CD4-positive, alpha-beta T cell (primary cell): ENCODE results near the gene PDE9A. TPM values are rescaled to one million over a fixed set of nuclear protein-coding genes. Genes with fewer than 3 reads are reported as not detected.

Experiments
- ATAC-seq: fragments of 200-7000 bp; cut with Tn5 transposase; one replicate; pipeline ENCODE4 v1.10.0; 2022; ENCODE audit warnings: mild to moderate bottlenecking; ENCODE audit not compliant: poor library complexity
- CTCF ChIA-PET: fragments of 350-600 bp; sonication (Branson Sonifier 250); formaldehyde crosslinking; loops from one replicate; lab custom pipeline; 2021; ENCODE audit warnings: antibody characterized with exemption, inconsistent platforms; lab: Charles Lee
- POLR2A ChIA-PET: fragments of 350-600 bp; sonication (Branson Sonifier 250); formaldehyde crosslinking; loops from one replicate; lab custom pipeline; 2021; ENCODE audit warnings: antibody characterized with exemption, inconsistent platforms; lab: Charles Lee
- DNase-seq, 14 experiments: peaks; one replicate each; pipeline ENCODE4 v3.0.0-alpha.2; 2013 to 2020; ENCODE audit warnings: mixed read lengths in 2 of 14
- H3K27ac ChIP-seq, 2 donors: one replicate each; pipeline versions ENCODE4 v1.5.1 to v1.7.0; 2013; ENCODE audit warnings: low read length in 2 of 2, low read depth in 1 of 2, mild to moderate bottlenecking in 1 of 2
- H3K27me3 ChIP-seq, 2 experiments: 1 replicate in 1 of 2; 2 replicates in 1 of 2; pipeline versions ENCODE4 v1.6.1 to v1.7.0; 2013; ENCODE audit warnings: low read length in 2 of 2, control low read depth in 1 of 2, mild to moderate bottlenecking in 1 of 2, moderate library complexity in 1 of 2; ENCODE audit not compliant: insufficient read depth in 2 of 2, control insufficient read depth in 1 of 2
- H3K36me3 ChIP-seq: one replicate; pipeline ENCODE4 v1.6.1; 2013; ENCODE audit warnings: low read length, control low read depth; ENCODE audit not compliant: insufficient read depth
- H3K4me1 ChIP-seq: one replicate; pipeline ENCODE4 v1.6.1; 2013; ENCODE audit warnings: low read length, control low read depth; ENCODE audit not compliant: insufficient read depth
- H3K4me3 ChIP-seq: one replicate; pipeline ENCODE4 v1.5.1; 2013; ENCODE audit warnings: mild to moderate bottlenecking, low read length, moderate library complexity
- H3K9me3 ChIP-seq, 2 experiments: 1 replicate in 1 of 2; 2 replicates in 1 of 2; pipeline versions ENCODE4 v1.6.1 to v1.7.0; 2013; ENCODE audit warnings: low read length in 2 of 2, mild to moderate bottlenecking in 2 of 2, control low read depth in 1 of 2, moderate library complexity in 1 of 2; ENCODE audit not compliant: control insufficient read depth in 1 of 2, insufficient read depth in 1 of 2
- H3K27ac Mint-ChIP-seq: one replicate; pipeline ENCODE4 v1.8.0; 2020; ENCODE audit warnings: mixed read lengths
- H3K27me3 Mint-ChIP-seq: one replicate; pipeline ENCODE4 v1.8.0; 2021; ENCODE audit warnings: mixed read lengths
- H3K36me3 Mint-ChIP-seq: one replicate; pipeline ENCODE4 v1.8.0; 2021; ENCODE audit warnings: low read depth, mixed read lengths
- H3K4me1 Mint-ChIP-seq: one replicate; pipeline ENCODE4 v1.8.0; 2021; ENCODE audit warnings: low read depth, mixed read lengths
- H3K4me3 Mint-ChIP-seq: one replicate; pipeline ENCODE4 v1.8.0; 2020; ENCODE audit warnings: mild to moderate bottlenecking, mixed read lengths
- H3K9me3 Mint-ChIP-seq: one replicate; pipeline ENCODE4 v1.8.0; 2020; ENCODE audit warnings: mixed read lengths
- intact Hi-C, 2 experiments: fragments of 100-400 bp; cut with DNase I in 1 of 2; cut with micrococcal nuclease in 1 of 2; formaldehyde crosslinking; loops; one replicate each; pipeline versions ENCODE4 v1.15.1 to v1.9.0; 2023 to 2025; cut with DNase I, micrococcal nuclease
- total RNA-seq, 174 experiments: library from RNA in 2 of 174; stranded (reverse) in 2 of 174; gene quantifications; one replicate each; pipeline ENCODE4 v1.2.3 and lab custom pipeline; 2021 to 2026
- TF ChIP-seq, protein P1 (sequence below): fragments of 200-600 bp; IDR thresholded peaks from one replicate; pipeline ENCODE4 v1.8.0; 2022; ENCODE audit warnings: antibody characterized with exemption, mild to moderate bottlenecking

Gene PDE9A
- total RNA-seq, 2 experiments from 2014 or later, result 12.6 to 13.2 TPM

- H3K27me3 Mint-ChIP-seq, result no peaks in the 10 kb centered on the region
- no peak overlapping the region for H3K27ac ChIP-seq
- no peak overlapping the region for H3K4me3 Mint-ChIP-seq
- ChIA-PET POLR2A (no interaction called here), CTCF (no interaction called here)
- DNase-seq, result no peak
- H3K27me3 ChIP-seq, result no peaks in the 10 kb centered on the region
- no peaks in the 10 kb centered on the region for H3K9me3 ChIP-seq
- intact Hi-C loops, result no loop called here
- no peaks in the 10 kb centered on the region for H3K4me1 Mint-ChIP-seq
- no peaks in the 10 kb centered on the region for H3K9me3 Mint-ChIP-seq
- no peak overlapping the region for H3K27ac Mint-ChIP-seq
- no peaks in the 10 kb centered on the region for H3K4me1 ChIP-seq
- peaks cover 38% of the 10 kb centered on the region for H3K36me3 Mint-ChIP-seq
- no peak overlapping the region for H3K4me3 ChIP-seq
- TF ChIP-seq, protein P1, sequence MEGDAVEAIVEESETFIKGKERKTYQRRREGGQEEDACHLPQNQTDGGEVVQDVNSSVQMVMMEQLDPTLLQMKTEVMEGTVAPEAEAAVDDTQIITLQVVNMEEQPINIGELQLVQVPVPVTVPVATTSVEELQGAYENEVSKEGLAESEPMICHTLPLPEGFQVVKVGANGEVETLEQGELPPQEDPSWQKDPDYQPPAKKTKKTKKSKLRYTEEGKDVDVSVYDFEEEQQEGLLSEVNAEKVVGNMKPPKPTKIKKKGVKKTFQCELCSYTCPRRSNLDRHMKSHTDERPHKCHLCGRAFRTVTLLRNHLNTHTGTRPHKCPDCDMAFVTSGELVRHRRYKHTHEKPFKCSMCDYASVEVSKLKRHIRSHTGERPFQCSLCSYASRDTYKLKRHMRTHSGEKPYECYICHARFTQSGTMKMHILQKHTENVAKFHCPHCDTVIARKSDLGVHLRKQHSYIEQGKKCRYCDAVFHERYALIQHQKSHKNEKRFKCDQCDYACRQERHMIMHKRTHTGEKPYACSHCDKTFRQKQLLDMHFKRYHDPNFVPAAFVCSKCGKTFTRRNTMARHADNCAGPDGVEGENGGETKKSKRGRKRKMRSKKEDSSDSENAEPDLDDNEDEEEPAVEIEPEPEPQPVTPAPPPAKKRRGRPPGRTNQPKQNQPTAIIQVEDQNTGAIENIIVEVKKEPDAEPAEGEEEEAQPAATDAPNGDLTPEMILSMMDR, result no peak
- ATAC-seq, result no peak
- H3K36me3 ChIP-seq, result no peaks in the 10 kb centered on the region
These were observed 49.3 kb downstream of the PDE9A start for GRCh38 chr21:42702720-42703119.

DNA sequence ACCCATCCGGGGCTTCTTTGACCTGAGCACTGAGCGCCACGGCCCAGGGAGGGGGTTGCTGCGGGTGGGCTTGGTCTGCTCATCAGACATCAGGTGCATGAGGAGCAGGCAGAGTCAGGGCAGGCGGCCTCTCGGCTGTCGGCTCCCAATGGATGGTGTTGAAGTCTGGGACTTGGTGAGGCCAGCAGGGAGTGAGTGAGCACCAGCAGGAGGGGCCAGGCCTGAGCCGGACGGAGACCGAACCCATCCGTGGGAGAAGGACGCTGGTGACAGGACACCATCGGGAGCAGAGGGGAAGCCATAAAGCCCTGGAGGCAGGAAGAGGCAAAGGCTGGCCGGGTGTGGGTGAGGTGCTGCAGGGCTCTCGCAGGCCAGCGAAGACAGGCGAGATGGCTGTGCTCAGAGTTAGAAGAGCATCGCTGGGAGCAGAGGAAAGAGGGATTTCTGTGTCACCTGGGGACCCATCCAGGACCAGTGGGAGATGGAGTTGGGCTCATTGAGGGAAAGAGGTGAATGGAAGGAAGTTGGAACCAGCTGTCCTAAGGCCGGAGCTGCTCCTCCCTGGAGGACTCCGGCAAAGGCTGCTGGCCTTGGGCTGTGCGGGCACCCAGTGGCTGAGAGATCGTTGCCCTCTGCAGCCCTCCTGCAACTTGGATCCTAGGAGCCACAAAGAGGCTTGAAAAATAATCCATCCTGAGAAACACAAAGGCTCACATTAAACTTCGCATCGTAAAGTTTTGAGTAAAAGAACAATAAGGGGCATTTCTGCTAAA lies 49.9 kb downstream of the PDE9A start:
- Histone ChIP-seq H3K27ac (no peak overlapping the region), H3K27me3 (no peaks in the 10 kb centered on the region), H3K9me3 (no peaks in the 10 kb centered on the region), H3K4me1 (no peaks in the 10 kb centered on the region), H3K4me3 (no peak overlapping the region), H3K36me3 (no peaks in the 10 kb centered on the region)
- H3K27me3 Mint-ChIP-seq, result no peaks in the 10 kb centered on the region
- no peak overlapping the region for H3K27ac Mint-ChIP-seq
- ATAC-seq (no peak), DNase-seq (no peak)
- H3K9me3 Mint-ChIP-seq, result no peaks in the 10 kb centered on the region
- CTCF ChIA-PET, result no interaction called here
- POLR2A ChIA-PET, result no interaction called here
- TF ChIP-seq, protein P1, result no peak
- H3K4me1 Mint-ChIP-seq, result no peaks in the 10 kb centered on the region
- H3K36me3 Mint-ChIP-seq, result peaks cover 34% of the 10 kb centered on the region
- no peak overlapping the region for H3K4me3 Mint-ChIP-seq
- intact Hi-C loops, result no loop called here

GRCh38 chr21:42703965-42704364 lies 50.5 kb downstream of the PDE9A start:
- POLR2A ChIA-PET, result no interaction called here
- no peak for DNase-seq

More at GRCh38 chr21:42703965-42704364, 50.5 kb downstream of the PDE9A start:
- Histone ChIP-seq H3K4me3 (no peak overlapping the region), H3K4me1 (no peaks in the 10 kb centered on the region), H3K27me3 (no peaks in the 10 kb centered on the region), H3K27ac (no peak overlapping the region), H3K36me3 (no peaks in the 10 kb centered on the region), H3K9me3 (no peaks in the 10 kb centered on the region)
- Mint-ChIP-seq H3K36me3 (peaks cover 27% of the 10 kb centered on the region), H3K4me3 (no peak overlapping the region), H3K27ac (no peak overlapping the region), H3K9me3 (no peaks in the 10 kb centered on the region), H3K27me3 (no peaks in the 10 kb centered on the region), H3K4me1 (no peaks in the 10 kb centered on the region)
- ATAC-seq, result no peak
- intact Hi-C loops, result no loop called here
- CTCF ChIA-PET, result no interaction called here
- TF ChIP-seq, protein P1, result no peak
